Retina (tissue), 1 donor: ENCODE data around the gene IL23R.

Source experiments
- DNase-seq: peaks from one replicate; pipeline ENCODE4 v3.0.0-alpha.2; 2016

IL23R gene

DNA sequence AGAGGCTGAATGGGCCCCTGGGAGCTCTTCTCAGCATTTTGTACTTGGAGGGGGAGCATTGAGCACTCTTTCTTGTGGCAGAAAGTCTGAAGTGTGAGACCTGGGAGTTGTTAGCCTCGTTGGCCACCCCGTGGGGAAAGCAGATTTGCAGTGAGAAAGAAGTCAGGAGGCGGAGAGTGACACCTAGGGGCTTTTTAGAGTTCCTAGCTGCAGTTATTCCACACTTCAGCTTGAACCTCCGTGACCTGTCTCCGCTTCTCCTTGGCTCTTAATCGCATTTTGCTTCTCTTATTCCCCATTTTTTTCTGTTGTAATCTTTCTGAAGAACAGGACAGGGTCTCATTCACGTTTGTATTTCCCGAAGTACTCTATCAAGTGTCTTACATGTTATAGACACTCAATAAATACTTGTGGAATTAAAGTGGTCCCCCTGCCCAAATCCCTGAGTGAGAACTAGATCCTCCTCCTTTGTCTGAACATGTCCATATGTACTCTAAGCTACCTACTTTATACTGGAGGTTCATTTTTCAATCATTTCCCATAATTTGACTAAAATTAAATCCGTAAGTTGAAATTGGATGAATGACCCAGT, 17.0 kb upstream of the IL23R start:
- peak; percentile 69 for DNase-seq

DNA sequence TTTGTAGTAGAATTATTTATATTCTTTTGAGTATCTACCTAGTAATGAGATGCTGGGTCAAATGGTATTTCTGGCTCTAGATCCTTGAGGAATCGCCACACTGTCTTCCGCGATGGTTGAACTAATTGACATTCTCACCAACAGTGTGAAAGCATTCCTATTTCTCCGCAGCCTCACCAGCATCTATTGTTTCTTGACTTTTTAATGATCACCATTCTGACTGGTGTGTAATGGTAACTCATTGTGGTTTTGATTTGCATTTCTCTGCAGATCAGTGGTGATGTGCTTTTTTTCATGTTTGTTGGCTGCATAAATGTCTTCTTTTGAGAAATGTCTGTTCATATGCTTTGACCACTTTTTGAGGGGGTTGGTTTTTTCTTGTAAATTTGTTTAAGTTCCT, 15.3 kb upstream of the IL23R start:
- no peak for DNase-seq

DNA sequence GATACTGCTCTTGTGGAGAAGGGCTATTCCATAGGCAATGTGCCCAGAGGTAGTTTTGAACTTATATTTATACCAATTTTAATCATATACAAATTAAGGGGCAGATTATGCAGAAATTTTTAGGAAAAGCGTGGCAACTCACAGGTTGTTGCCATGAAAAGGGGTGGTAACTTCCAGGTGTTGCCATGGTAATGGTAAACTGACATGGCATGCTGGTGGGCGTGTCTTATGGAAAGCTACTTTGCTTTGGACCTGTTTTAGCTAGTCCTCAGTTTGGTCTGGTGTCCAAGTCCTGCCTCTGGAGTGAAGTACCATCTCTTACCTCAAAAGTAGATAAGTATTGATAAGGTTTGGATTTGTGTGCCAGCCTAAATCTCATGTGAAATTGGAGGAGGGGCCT, 7.9 kb upstream of the IL23R start:
- DNase-seq = no peak

DNA sequence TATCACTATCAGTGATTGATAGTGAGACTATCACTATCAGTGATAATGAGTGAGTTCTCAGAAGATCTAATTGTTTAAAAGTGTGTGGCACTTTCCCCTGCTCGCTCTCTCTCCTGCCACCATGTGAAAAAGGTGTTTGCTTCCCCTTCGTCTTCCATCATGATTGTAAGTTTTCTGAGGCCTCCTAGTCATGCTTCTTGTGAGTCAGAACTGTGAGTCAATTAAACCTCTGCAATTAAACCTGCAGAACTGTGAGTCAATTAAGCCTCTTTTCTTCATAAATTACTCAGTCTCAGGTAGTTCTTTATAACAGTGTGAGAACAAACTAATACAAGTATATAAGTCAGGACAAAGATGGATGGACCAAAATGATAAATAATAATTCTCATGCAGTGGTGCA, 7.0 kb upstream of the IL23R start:
- no peak for DNase-seq

DNA sequence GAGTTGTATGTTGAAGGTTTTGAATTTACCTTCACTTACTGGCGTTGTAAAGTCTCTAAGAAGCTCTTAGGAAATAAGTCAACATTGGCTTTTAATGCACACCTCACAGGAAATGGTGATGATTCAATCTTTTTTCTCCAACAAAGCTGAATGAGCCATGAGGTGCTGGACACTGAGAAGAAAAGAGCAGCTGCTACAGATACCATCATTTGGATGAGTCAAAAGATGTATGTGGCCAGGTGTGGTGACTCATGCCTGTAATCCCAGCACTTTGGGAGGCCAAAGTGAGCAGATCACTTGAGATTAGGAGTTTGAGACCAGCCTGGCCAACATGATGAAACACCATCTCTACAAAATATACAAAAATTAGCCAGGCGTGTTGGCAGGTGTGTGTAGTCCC, 3.3 kb upstream of the IL23R start:
- DNase-seq = no peak

DNA sequence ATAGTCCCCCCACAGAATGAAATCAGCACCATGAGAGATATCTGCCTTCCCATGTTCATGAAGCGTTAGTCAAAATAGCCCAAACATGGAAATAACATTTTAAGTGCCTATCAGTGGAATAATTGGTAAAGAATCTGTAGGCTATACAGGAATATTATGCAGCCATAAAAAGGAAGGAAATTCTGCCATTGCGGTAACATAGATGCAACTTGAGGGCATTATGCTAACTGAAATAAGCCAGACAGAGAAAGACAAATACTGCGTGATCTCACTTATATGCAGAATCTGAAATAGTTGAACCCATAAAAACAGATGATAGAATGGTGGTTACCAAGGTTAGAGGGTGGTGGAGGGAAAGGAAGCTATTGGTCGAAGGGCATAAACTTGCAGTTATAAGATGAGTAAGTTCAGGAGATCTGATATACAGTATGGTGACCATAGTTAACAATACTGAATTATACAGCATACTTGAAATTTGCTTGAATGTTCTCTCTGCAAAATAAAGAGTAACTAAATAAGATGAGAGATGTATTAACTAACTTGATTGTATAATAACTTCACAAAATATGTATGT, 699 bp upstream of the IL23R start:
- DNase-seq = no peak

DNA sequence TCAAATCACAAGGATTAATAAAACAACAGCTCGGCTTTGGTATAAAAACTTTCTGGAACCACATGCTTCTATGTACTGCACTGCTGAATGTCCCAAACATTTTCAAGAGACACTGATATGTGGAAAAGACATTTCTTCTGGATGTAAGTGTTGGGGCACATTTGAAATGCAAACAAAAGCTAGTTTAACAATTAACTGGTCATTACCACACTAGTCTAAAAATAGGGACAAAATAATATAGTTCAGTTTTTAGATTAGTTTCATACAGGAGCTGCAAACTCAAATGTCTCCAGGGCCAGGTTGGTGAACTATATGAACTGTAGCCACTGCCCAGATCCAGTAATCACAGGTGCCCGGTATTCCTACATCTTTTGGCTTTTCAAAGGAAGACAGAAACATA, 3.2 kb downstream of the IL23R start:
- DNase-seq = no peak

DNA sequence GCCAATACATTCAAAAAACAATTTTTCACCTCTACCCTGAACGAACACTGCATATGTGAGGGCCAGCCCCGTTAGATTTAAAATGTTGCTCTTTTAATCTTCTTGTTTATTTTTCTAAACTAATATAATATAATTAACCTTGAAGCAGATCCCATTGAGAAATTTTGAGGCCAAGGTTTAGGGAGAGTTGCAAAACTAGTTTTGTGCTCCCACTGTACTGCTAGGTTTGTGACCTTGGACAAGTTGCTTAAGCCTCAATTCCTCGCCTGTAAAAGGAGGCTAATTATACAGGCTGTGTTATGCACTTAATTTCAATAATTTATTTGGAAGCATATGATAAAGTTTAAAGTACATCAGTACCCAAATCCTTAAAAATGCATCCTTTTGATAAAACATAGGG, 3.7 kb downstream of the IL23R start:
- no peak for DNase-seq

DNA sequence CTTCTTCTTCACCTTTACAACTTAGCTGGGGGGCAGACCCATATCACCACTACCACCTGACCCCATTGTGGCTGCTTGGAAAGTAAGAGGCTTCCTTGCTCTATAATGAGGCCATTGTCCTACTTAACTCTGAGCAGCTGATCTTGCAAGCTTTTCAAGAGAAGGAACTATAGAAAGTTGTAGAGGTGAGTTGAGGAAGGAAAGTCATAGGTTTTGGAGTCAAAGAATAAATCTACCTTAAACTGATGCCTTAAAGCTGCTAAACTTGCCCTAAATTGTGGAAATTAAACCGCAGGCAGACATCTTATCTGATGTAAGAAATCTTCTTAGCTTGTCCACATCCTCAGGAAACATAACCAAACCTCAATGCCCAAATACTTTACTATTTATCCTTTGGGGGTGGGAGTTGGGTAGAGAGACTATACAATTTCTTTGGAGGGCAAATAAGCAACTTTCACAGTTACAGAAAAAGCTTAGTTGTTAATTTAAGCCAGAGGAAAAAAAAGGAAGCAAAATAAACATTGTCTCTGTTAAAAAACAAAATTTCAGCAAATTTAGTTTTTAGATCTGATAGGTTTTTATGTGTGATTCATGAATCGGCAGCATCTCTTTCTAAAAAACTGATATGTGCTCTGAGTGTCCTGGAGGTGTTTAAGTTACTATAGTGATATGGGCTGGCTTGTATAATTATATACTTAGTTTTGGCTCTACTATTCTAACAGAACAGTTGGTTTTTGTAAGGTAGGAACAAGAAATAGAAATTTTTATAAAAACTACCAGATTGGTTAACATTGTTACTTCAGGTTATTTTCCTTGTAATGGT, 4.7 kb downstream of the IL23R start:
- DNase-seq = no peak

DNA sequence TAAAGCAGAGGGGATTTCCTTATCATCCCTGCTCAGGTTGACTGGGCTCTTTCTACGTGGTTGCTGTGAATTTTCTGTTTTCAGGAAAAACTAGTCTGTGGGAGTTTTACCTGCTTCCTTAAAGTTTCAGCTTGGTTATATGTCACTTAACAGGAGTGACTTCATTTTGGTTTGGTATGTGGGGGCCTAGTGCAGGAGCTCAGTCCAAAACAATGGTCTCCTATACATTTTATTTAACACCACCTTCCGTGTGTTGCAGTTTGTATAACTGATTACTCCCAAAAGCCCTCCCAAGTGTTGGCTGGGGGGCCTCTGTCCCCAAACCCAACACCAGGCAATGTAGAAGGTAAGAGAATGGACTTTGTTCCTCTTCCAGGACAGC, 5.3 kb downstream of the IL23R start:
- no peak for DNase-seq

DNA sequence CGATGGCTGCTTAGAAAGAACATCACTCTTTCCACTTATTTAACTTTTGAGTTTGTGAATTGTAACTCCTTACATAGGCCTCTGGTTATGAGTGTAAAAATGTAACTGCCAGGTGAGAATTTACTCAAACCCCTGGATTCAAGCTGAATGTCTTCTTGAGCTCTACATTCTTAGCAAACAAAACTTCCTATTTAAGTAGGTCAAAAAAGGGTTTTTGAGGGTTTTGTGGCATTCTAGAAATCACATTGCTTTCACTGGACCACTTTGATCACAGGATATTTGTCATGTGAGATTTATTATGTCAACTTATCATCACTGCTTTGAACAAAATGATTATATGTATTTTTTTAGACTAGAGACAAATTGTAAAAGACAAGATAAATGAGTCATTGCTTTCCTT, 5.7 kb downstream of the IL23R start:
- no peak for DNase-seq

DNA sequence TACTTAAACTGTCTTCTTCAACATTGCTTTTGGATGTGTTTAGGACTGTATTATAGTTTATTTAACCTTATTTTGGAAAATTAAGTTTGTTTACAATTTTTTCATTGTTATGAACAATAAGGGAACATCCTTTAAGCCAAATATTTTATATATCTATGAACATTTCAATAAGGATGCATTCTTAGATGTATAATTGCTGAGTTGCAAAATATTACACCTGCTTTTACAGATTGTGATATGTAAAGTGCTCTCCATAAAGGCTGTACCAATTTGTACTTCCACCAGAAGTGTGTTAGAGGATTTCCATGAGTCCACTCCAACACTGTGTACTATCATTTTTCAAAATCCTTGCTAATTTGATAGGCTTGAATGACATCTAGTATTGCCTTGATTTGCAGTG, 7.7 kb downstream of the IL23R start:
- DNase-seq = no peak

DNA sequence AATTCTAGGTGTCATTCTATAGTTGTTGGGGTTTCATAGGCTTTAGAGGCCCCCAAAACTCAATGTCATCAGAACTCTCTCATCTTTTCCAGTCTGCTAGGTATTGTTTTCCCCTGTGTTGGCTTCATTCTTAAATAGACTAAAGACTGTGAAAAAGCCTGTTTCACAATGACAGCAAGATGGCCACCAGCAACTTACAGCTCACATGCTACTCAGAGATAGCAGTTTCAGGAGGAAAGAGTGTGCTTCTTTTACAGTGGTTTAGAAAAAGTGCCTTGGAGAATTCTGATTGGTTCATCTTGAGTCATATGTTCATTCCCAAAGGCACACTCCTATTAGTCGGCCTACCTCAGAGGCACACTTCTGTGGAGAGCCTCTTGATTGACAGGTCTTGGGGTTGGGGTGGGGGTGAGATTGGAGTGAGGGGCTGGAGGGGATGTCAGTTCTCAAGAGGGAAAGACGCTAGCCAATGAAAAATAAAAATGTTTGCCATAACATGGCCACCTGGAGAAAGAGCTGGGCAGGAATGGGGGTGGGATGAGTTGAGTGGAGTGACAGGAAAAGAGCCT, 8.5 kb downstream of the IL23R start:
- DNase-seq = no peak

DNA sequence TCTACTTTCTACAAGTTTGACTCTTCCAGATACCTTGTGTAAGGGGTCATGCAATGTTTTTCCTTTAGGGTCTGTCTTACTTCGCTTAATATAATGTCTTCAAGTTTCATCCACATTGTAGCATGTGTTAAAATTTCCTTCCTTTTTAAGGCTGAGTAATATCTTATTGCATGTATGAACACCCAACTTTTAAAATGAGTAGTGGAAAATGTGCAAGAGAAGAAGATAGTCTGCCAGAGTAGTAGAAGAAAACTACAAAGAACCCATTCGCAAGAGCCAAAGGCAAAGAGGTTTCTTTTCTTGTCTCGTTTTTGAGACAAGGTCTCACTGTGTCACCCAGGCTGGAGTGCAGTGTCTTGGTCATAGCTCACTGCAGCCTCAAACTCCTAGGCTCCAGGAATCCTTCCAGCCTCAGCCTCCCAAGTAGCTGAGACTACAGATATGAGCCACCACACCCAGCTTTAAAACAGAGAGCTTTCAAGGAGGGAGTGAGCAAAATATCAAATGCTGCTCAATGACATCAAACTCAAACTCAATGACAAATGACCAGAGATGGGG, 9.4 kb downstream of the IL23R start:
- DNase-seq = no peak

DNA sequence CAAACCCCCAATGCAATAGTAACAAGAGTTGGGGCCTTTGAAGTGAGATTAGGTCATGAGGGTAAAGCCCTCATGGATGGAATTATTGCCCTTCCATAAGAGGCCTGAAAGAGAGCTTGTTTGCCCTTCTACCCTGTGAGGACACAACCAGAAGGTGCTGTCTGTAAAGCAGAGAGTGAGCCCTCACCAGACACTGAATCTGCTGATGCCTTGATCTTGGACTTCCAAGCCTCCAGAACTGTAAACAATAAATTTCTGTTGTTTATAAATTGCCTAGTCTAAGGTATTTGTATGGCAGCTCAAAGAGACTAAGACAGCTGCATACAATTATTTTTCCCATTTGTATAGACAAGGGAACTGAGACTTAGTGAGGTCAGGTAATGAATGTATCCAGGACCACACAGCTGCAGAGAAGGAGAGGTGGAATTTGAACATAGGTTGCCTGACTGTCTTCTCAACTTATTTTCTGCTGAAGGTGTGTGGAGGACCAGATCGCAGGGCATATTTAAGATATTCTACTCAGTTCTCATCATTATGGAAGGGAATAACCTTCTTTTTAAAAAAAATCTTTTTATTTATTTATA, 18.7 kb downstream of the IL23R start:
- DNase-seq = no peak

DNA sequence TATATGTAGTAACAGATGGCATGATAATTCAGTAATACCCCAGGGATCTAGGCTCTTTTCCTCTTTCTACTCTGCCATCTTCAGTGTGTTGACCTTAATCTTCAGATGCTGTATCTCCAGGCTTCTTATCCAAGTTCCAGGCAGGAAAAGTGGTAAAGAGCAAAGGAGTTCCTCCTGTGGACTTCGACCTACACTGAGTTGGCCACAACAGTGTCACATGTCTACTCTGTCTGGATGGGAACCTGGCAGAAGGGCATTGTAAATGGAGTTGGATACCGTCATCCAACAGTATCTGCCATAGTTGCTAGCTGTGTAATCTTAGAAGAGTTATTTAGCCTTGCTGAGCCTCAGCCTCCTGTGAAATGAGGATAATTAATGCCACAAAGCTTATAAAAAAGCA, 21.9 kb downstream of the IL23R start:
- DNase-seq = no peak

DNA sequence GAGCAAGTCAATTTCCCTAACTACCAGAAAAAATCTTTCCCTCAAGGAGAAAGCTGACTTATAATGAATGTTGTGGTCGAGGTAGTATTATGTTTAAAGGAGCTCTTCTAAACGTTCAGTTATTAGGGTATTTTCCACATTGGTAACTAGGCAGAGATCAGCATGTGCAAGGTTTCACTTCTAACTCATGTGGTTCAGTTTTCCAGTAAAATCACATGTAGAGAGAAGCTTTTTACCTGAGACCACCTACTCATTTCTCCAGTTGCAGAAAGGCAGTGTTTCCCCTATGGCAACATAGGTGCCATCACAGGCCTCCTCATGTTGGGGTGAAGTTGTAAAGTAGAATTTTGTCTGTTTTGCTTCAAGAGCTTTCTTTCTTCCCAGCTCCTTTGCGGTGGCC, 23.7 kb downstream of the IL23R start:
- DNase-seq = no peak

DNA sequence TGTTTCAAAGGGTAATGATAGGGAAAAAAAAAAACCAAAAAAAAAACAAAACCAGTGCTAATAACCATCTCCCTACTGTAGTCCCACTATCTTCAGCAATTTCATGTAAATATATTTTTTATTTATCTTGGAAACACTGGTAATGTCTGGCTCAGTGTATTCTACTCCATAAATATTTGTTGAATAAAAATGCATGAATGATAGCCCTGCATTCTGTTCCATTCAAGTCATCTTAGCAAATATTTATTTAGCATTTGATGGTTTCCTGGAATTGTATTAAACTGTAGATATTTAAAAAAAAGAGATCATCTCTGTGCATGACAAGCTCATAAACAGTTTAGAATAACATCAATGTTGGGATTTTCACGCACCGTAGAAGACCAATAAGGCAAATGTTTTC, 24.2 kb downstream of the IL23R start:
- no peak for DNase-seq

DNA sequence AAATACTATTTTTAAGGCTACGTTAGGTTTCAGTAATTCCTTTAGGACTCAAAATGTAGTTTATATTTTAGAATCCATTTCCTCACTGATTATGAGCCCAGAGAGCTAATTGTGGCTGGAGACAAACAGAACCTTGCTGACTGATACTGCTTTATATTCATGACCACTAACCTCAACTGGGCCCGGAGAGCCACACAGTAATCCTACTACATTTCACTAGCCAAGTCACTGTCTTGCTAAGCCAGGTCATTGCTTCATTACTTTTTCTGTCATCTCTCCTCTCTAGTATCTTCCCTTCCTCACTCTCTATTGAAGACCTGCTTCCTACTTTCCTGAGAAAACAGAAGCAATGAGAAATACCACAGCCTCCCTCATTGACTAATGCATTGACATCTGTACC, 24.7 kb downstream of the IL23R start:
- DNase-seq = no peak

DNA sequence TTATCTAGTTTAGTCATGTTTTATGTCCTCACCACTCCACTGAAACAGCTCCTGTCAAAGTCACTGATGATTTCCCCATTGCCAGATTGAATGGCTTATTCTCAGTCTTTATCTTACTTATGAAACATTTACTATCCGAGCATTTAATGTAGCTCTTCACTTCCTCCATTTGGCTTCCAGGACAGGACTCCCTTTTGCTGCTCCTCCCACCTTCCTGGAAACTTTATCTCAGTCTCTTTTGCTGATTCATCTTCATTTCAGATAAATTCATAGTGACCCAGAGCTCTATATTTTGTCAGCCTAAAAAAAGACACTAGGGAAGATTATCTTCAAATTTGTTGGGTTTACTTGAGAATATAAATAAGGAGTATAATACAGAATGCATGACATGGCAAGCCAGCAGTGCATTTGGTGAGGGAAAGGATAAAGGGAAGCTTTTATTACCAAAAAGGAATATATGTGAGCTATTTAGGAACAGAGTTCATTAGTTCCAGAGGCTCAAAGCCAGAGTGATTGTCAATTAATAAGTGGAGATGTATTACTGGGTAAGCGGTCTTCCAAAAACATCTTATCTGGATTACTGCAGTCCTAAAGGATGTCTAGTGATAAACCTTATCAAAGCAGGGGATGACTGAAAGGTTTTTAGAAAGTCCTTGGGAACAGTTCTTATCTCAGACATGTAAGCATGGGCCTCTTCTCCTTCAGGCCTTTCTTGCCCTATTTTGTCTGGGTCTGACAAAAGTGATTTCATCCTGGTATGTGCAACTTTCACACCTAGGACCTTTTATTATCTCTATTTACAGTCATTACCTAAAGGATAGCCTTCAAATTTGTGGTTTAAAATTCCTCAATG, 25.6 kb downstream of the IL23R start:
- DNase-seq = no peak

DNA sequence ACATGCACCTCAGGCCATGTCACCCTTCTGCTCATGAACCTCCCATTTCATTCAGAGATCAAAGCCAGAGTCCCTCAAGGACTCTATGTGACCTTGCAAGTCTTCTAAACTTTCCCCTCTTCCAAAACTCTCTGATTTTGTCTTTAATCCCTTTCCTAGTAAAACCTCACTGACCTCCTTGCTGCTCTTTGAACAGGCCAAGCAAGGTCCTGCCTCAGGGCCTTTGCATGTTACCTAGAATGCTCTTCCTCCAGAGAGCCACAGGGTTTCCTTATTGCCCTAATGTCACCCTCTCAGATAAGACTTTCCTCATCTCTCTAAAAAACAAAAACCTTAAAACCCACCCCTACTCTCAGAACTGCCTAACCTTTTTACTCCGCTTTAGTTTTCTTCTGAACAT, 26.6 kb downstream of the IL23R start:
- no peak for DNase-seq

DNA sequence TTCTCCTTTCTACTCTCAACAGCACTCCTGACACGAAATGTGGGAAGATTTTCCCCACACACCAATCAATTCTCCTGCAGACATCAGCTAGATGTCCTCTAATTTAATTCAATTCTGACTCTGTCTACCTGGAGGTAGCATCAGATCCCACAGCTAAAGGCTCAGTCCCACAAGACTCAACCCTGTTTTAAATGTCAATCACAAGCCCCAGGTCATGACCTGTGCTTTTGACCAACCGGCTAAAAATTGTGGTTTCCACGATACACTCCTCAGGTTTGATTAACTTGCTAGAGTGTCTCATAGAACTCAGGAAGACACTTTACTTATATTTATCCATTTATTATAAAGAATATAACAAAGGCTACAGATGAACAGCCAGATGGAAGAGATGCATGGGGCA, 27.4 kb downstream of the IL23R start:
- DNase-seq = no peak
